ENCODE results near the gene CMTM8.

CMTM8 gene

GRCh38 chr3:32395496-32395895 lies 157.0 kb downstream of the CMTM8 start:
- Histone ChIP-seq H3K4me3 (ENCODE audit: low read length) (no peak overlapping the region), H3K36me3 (ENCODE audit: control insufficient read depth, insufficient read depth, low read length) (no peaks in the 10 kb centered on the region), H3K9me3 (ENCODE audit: control insufficient read depth, insufficient read depth, low read length) (no peaks in the 10 kb centered on the region), H3K27me3 (ENCODE audit: control insufficient read depth, insufficient read depth, low read length) (no peaks in the 10 kb centered on the region), H3K4me1 (ENCODE audit: control insufficient read depth, insufficient read depth, low read length) (no peaks in the 10 kb centered on the region), H3K27ac (ENCODE audit: low read length) (no peak overlapping the region)
- DNase-seq (ENCODE audit: low read depth, low spot score) = no peak
- no CpG with 5 or more reads among the region's 2 CpGs for WGBS (ENCODE audit: insufficient coverage, insufficient read length)

- WGBS (ENCODE audit: insufficient coverage, insufficient read length) = no CpG with 5 or more reads among the region's 2 CpGs
Observed at GRCh38 chr3:32397941-32398340, 159.5 kb downstream of the CMTM8 start.

GRCh38 chr3:32398531-32398930 lies 160.1 kb downstream of the CMTM8 start:
- Histone ChIP-seq H3K27me3 (ENCODE audit: control insufficient read depth, insufficient read depth, low read length) (no peaks in the 10 kb centered on the region), H3K4me1 (ENCODE audit: control insufficient read depth, insufficient read depth, low read length) (no peaks in the 10 kb centered on the region; the same call in 1 of the 2 replicates), H3K36me3 (ENCODE audit: control insufficient read depth, insufficient read depth, low read length) (no peaks in the 10 kb centered on the region), H3K4me3 (ENCODE audit: low read length) (no peak overlapping the region), H3K9me3 (ENCODE audit: control insufficient read depth, insufficient read depth, low read length) (no peaks in the 10 kb centered on the region), H3K27ac (ENCODE audit: low read length) (no peak overlapping the region)
- no CpG with 5 or more reads among the region's 10 CpGs for WGBS (ENCODE audit: insufficient coverage, insufficient read length)
- no peak for DNase-seq (ENCODE audit: low read depth, low spot score)

More at GRCh38 chr3:32397941-32398340, 159.5 kb downstream of the CMTM8 start:
- H3K4me1 ChIP-seq (ENCODE audit: control insufficient read depth, insufficient read depth, low read length) = no peaks in the 10 kb centered on the region; the same call in 1 of the 2 replicates
- H3K4me3 ChIP-seq (ENCODE audit: low read length) = no peak overlapping the region
- no peaks in the 10 kb centered on the region for H3K36me3 ChIP-seq (ENCODE audit: control insufficient read depth, insufficient read depth, low read length)
- no peaks in the 10 kb centered on the region for H3K27me3 ChIP-seq (ENCODE audit: control insufficient read depth, insufficient read depth, low read length)
- no peak for DNase-seq (ENCODE audit: low read depth, low spot score)
- no peaks in the 10 kb centered on the region for H3K9me3 ChIP-seq (ENCODE audit: control insufficient read depth, insufficient read depth, low read length)
- no peak overlapping the region for H3K27ac ChIP-seq (ENCODE audit: low read length)

GRCh38 chr3:32399030-32399620 lies 160.6 kb downstream of the CMTM8 start:
- DNase-seq (ENCODE audit: low read depth, low spot score) = no peak
- WGBS (ENCODE audit: insufficient coverage, insufficient read length) = no CpG with 5 or more reads among the region's 2 CpGs
- no peaks in the 10 kb centered on the region for H3K36me3 ChIP-seq (ENCODE audit: control insufficient read depth, insufficient read depth, low read length)

GRCh38 chr3:32401126-32401525 lies 162.6 kb downstream of the CMTM8 start:
- DNase-seq (ENCODE audit: low read depth, low spot score) = no peak
- Histone ChIP-seq H3K4me3 (ENCODE audit: low read length) (peak overlapping the region; percentile 27; the same call in 1 of the 2 replicates), H3K27me3 (ENCODE audit: control insufficient read depth, insufficient read depth, low read length) (no peaks in the 10 kb centered on the region), H3K36me3 (ENCODE audit: control insufficient read depth, insufficient read depth, low read length) (no peaks in the 10 kb centered on the region), H3K4me1 (ENCODE audit: control insufficient read depth, insufficient read depth, low read length) (no peaks in the 10 kb centered on the region; the same call in 1 of the 2 replicates), H3K27ac (ENCODE audit: low read length) (no peak overlapping the region), H3K9me3 (ENCODE audit: control insufficient read depth, insufficient read depth, low read length) (no peaks in the 10 kb centered on the region)
- WGBS (ENCODE audit: insufficient coverage, insufficient read length) = no CpG with 5 or more reads among the region's 11 CpGs

More at GRCh38 chr3:32399030-32399620, 160.6 kb downstream of the CMTM8 start:
- Histone ChIP-seq H3K4me3 (ENCODE audit: low read length) (no peak overlapping the region), H3K27ac (ENCODE audit: low read length) (no peak overlapping the region), H3K4me1 (ENCODE audit: control insufficient read depth, insufficient read depth, low read length) (no peaks in the 10 kb centered on the region; the same call in 1 of the 2 replicates), H3K9me3 (ENCODE audit: control insufficient read depth, insufficient read depth, low read length) (no peaks in the 10 kb centered on the region), H3K27me3 (ENCODE audit: control insufficient read depth, insufficient read depth, low read length) (no peaks in the 10 kb centered on the region)

GRCh38 chr3:32401556-32402081 lies 163.1 kb downstream of the CMTM8 start:
- Histone ChIP-seq H3K27ac (ENCODE audit: low read length) (no peak overlapping the region), H3K9me3 (ENCODE audit: control insufficient read depth, insufficient read depth, low read length) (no peaks in the 10 kb centered on the region), H3K27me3 (ENCODE audit: control insufficient read depth, insufficient read depth, low read length) (no peaks in the 10 kb centered on the region), H3K4me3 (ENCODE audit: low read length) (peak overlapping the region; percentile 27; the same call in 1 of the 2 replicates), H3K4me1 (ENCODE audit: control insufficient read depth, insufficient read depth, low read length) (no peaks in the 10 kb centered on the region; the same call in 1 of the 2 replicates), H3K36me3 (ENCODE audit: control insufficient read depth, insufficient read depth, low read length) (no peaks in the 10 kb centered on the region)
- DNase-seq (ENCODE audit: low read depth, low spot score) = no peak
- no CpG with 5 or more reads among the region's 41 CpGs for WGBS (ENCODE audit: insufficient coverage, insufficient read length)

- H3K9me3 ChIP-seq (ENCODE audit: control insufficient read depth, insufficient read depth, low read length) = no peaks in the 10 kb centered on the region
- no peaks in the 10 kb centered on the region; the same call in 1 of the 2 replicates for H3K4me1 ChIP-seq (ENCODE audit: control insufficient read depth, insufficient read depth, low read length)
- no peak for DNase-seq (ENCODE audit: low read depth, low spot score)
- H3K27ac ChIP-seq (ENCODE audit: low read length) = no peak overlapping the region
- no CpG with 5 or more reads among the region's 3 CpGs for WGBS (ENCODE audit: insufficient coverage, insufficient read length)
- H3K4me3 ChIP-seq (ENCODE audit: low read length) = no peak overlapping the region
- H3K27me3 ChIP-seq (ENCODE audit: control insufficient read depth, insufficient read depth, low read length) = no peaks in the 10 kb centered on the region
- H3K36me3 ChIP-seq (ENCODE audit: control insufficient read depth, insufficient read depth, low read length) = no peaks in the 10 kb centered on the region
Observed at GRCh38 chr3:32403663-32404062, 165.2 kb downstream of the CMTM8 start.

- no peak for DNase-seq (ENCODE audit: low read depth, low spot score)
- no peaks in the 10 kb centered on the region for H3K9me3 ChIP-seq (ENCODE audit: control insufficient read depth, insufficient read depth, low read length)
- H3K27me3 ChIP-seq (ENCODE audit: control insufficient read depth, insufficient read depth, low read length) = no peaks in the 10 kb centered on the region
- no peak overlapping the region for H3K4me3 ChIP-seq (ENCODE audit: low read length)
- no peaks in the 10 kb centered on the region; the same call in 1 of the 2 replicates for H3K4me1 ChIP-seq (ENCODE audit: control insufficient read depth, insufficient read depth, low read length)
- H3K27ac ChIP-seq (ENCODE audit: low read length) = no peak overlapping the region
- no CpG with 5 or more reads among the region's 1 CpG for WGBS (ENCODE audit: insufficient coverage, insufficient read length)
- no peaks in the 10 kb centered on the region for H3K36me3 ChIP-seq (ENCODE audit: control insufficient read depth, insufficient read depth, low read length)
Observed at GRCh38 chr3:32404714-32405113, 166.2 kb downstream of the CMTM8 start.

GRCh38 chr3:32405155-32405554 lies 166.7 kb downstream of the CMTM8 start:
- no peak for DNase-seq (ENCODE audit: low read depth, low spot score)
- Histone ChIP-seq H3K9me3 (ENCODE audit: control insufficient read depth, insufficient read depth, low read length) (no peaks in the 10 kb centered on the region), H3K27ac (ENCODE audit: low read length) (no peak overlapping the region), H3K4me1 (ENCODE audit: control insufficient read depth, insufficient read depth, low read length) (peaks cover 1% of the 10 kb centered on the region; the same call in 1 of the 2 replicates), H3K27me3 (ENCODE audit: control insufficient read depth, insufficient read depth, low read length) (no peaks in the 10 kb centered on the region), H3K36me3 (ENCODE audit: control insufficient read depth, insufficient read depth, low read length) (no peaks in the 10 kb centered on the region), H3K4me3 (ENCODE audit: low read length) (no peak overlapping the region)
- no CpG with 5 or more reads among the region's 2 CpGs for WGBS (ENCODE audit: insufficient coverage, insufficient read length)

GRCh38 chr3:32405711-32406323 lies 167.3 kb downstream of the CMTM8 start:
- no CpG with 5 or more reads among the region's 7 CpGs for WGBS (ENCODE audit: insufficient coverage, insufficient read length)

More at GRCh38 chr3:32405711-32406323, 167.3 kb downstream of the CMTM8 start:
- Histone ChIP-seq H3K36me3 (ENCODE audit: control insufficient read depth, insufficient read depth, low read length) (no peaks in the 10 kb centered on the region), H3K27ac (ENCODE audit: low read length) (no peak overlapping the region), H3K4me3 (ENCODE audit: low read length) (no peak overlapping the region), H3K4me1 (ENCODE audit: control insufficient read depth, insufficient read depth, low read length) (peaks cover 2% of the 10 kb centered on the region; the same call in 1 of the 2 replicates), H3K27me3 (ENCODE audit: control insufficient read depth, insufficient read depth, low read length) (no peaks in the 10 kb centered on the region), H3K9me3 (ENCODE audit: control insufficient read depth, insufficient read depth, low read length) (no peaks in the 10 kb centered on the region)
- no peak for DNase-seq (ENCODE audit: low read depth, low spot score)

All from iPS DF 6.9 (cell line).